Keratinocyte (primary cell): Measurements from ENCODE around the gene DNAJC5G.

Experiments used
- EZH2 ChIP-seq: IDR thresholded peaks from one replicate; pipeline ENCODE4 v1.6.1; 2012; ENCODE audit warnings: inconsistent platforms, mild to moderate bottlenecking, low read length, moderate library complexity
- TF ChIP-seq, protein P1 (sequence below), 3 experiments: IDR thresholded peaks in 1 of 3; conservative IDR thresholded peaks in 1 of 3; optimal IDR thresholded peaks in 1 of 3; 2 replicates in 2 of 3; 3 replicates in 1 of 3; pipeline versions ENCODE3 to v1.5.1; 2011; ENCODE audit warnings: low read length in 3 of 3, mild to moderate bottlenecking in 3 of 3, moderate library complexity in 2 of 3, control low read depth in 1 of 3, inconsistent platforms in 1 of 3; ENCODE audit not compliant: insufficient read depth in 2 of 3; ENCODE audit errors: extremely low read depth in 1 of 3

DNA sequence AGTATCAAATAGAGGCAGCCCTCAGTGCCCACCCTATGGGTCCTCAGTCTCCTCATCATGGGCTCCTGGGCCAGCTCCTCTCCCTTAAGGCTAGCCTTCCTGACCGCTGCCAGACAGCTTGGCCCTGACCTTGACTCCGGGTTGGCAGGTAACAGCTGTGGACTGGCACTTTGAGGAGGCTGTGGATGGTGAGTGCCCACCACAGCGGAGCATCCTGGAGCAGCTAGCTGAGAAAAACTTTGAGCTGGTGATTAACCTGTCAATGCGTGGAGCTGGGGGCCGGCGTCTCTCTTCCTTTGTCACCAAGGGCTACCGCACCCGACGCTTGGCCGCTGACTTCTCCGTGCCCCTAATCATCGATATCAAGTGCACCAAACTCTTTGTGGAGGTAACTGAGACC, 39.1 kb upstream of the DNAJC5G start:
- TF ChIP-seq EZH2: no peak
- TF ChIP-seq, protein P1, sequence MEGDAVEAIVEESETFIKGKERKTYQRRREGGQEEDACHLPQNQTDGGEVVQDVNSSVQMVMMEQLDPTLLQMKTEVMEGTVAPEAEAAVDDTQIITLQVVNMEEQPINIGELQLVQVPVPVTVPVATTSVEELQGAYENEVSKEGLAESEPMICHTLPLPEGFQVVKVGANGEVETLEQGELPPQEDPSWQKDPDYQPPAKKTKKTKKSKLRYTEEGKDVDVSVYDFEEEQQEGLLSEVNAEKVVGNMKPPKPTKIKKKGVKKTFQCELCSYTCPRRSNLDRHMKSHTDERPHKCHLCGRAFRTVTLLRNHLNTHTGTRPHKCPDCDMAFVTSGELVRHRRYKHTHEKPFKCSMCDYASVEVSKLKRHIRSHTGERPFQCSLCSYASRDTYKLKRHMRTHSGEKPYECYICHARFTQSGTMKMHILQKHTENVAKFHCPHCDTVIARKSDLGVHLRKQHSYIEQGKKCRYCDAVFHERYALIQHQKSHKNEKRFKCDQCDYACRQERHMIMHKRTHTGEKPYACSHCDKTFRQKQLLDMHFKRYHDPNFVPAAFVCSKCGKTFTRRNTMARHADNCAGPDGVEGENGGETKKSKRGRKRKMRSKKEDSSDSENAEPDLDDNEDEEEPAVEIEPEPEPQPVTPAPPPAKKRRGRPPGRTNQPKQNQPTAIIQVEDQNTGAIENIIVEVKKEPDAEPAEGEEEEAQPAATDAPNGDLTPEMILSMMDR (optimal IDR thresholded peaks at IDR 0.05 in 1 of 3, IDR thresholded peaks at IDR 0.05 in 1 of 3, conservative IDR thresholded peaks at IDR 0.05 in 1 of 3; ENCODE audit: extremely low read depth in 1 of 3, insufficient read depth in 2 of 3, low read length in 3 of 3): no peak
